ENCODE data around the gene CPPED1. TPM values are rescaled to one million over a fixed set of nuclear protein-coding genes. Genes with fewer than 3 reads are reported as not detected.

Gene CPPED1
- total and polyA plus RNA-seq, 2 experiments from 2014 or later = 6.2 to 7.3 TPM

- TF ChIP-seq ZNF462 (CRISPR knock-in tag; IDR thresholded peaks at IDR 0.05) (no peak), ZNF331 (CRISPR knock-in tag; IDR thresholded peaks at IDR 0.05; ENCODE audit: low read depth) (no peak), EZH2phosphoT487 (IDR thresholded peaks at IDR 0.05; ENCODE audit: unreplicated experiment) (no peak)
Observed at GRCh38 chr16:12706628-12707027, 97.1 kb downstream of the CPPED1 start (continued).

GRCh38 chr16:12704492-12705111 is 99.1 kb downstream of the CPPED1 start:
- H3K27ac ChIP-seq (ENCODE audit: low read depth) = no peak overlapping the region
- no peaks in the 10 kb centered on the region for H3K27me3 ChIP-seq (ENCODE audit: insufficient read depth)
- no peak overlapping the region for H2AFZ ChIP-seq
- Mint-ChIP-seq H3K4me1 (peaks cover 8% of the 10 kb centered on the region; the same call in 2 of the 3 replicates), H3K9me3 (no peaks in the 10 kb centered on the region), H3K36me3 (ENCODE audit: low read depth) (no peaks in the 10 kb centered on the region), H3K27ac (no peak overlapping the region), H3K4me3 (no peak overlapping the region), H3K27me3 (ENCODE audit: insufficient read depth, low read depth, poor library complexity) (peaks cover 6% of the 10 kb centered on the region)
- no peaks in the 10 kb centered on the region for H3K9me2 ChIP-seq (ENCODE audit: insufficient read depth)
- TF ChIP-seq ZNF114 (CRISPR knock-in tag; IDR thresholded peaks at IDR 0.05) = no peak
- no peak for TF ChIP-seq NANOG (IDR thresholded peaks at IDR 0.05; ENCODE audit: borderline replicate concordance)
- TF ChIP-seq CTCF (conservative IDR thresholded peaks at IDR 0.05; ENCODE audit: low read depth in 2 of 2) = no peak
- no peak for TF ChIP-seq POLR2AphosphoS5 (IDR thresholded peaks at IDR 0.05; ENCODE audit: low read depth)
- no peak for TF ChIP-seq ETS1 (IDR thresholded peaks at IDR 0.05)
- no peak for TF ChIP-seq ZNF331 (CRISPR knock-in tag; IDR thresholded peaks at IDR 0.05; ENCODE audit: low read depth)
- no peak for TF ChIP-seq EZH2phosphoT487 (IDR thresholded peaks at IDR 0.05; ENCODE audit: unreplicated experiment)
- no peak for TF ChIP-seq CREB1 (CRISPR knock-in tag; IDR thresholded peaks at IDR 0.05; ENCODE audit: low read depth)
- no peak for TF ChIP-seq STAT1 (IDR thresholded peaks at IDR 0.05; ENCODE audit: unreplicated experiment)
- no peaks in the 10 kb centered on the region for H4K20me1 ChIP-seq (replicated peaks; ENCODE audit: insufficient read depth)
- no peak overlapping the region for H3K4me3 ChIP-seq
- H3K4me2 ChIP-seq = no peak overlapping the region
- ATAC-seq (no peak), DNase-seq (ENCODE audit: low spot score) (no peak)
- H3K36me3 ChIP-seq (ENCODE audit: insufficient read depth) = no peaks in the 10 kb centered on the region
- H3K4me1 ChIP-seq (ENCODE audit: insufficient read depth) = peaks cover 4% of the 10 kb centered on the region; the same call in 1 of the 2 replicates
- no peaks in the 10 kb centered on the region for H3F3A ChIP-seq (replicated peaks; ENCODE audit: low read depth)
- no peaks in the 10 kb centered on the region for H3K79me2 ChIP-seq (replicated peaks; ENCODE audit: insufficient read depth)

All from GM23338 (cell line).